Measurements from ENCODE around the gene FAM118A.
"Not testable (repeated sequence)": the region's sequence is repeated elsewhere in the genome, so short reads cannot be mapped to it uniquely, and the experiment has no call there.

FAM118A gene

DNA sequence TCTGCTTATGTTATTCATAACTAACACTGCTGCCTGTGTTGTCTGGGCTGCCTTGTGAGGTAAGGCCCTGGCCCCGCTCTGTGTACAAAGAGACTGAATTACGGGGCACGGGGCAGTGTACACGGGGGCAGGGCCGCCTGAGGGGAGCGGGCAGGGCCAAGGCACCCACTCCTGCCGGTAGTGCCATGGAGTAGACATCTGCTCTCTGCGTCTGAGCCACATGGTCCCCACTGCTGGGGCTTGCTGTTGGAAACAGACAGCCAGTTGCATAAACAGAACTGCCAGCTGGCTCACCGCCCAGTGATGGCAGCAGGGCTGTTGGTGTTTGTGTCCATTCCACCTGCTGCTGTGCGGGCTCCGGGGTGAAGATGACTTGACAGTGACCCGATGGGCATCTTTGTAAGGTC is 19.8 kb downstream of the FAM118A start:
- FAIRE-seq (peak; percentile 40), DNase-seq (ENCODE audit: low spot score) (no peak)

DNA sequence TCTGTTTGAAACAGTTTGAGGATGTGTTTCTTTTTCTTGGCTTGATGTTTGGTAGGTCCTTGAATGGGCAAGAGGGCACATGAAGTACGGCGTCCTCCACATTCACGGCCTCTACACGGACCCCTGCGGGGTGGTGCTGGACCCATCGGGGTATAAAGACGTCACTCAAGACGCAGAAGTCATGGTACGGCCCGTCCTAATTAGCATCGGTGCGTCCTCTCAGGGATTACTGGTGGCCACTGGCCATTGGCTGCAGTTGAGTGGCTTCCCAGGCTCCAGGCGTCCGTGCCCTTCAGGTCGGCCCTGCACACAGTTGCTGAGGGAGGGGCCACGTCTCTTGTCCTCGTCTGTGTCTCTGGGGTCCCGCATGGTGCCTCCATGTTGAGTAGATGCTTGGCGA is 20.8 kb downstream of the FAM118A start:
- FAIRE-seq (no peak), DNase-seq (ENCODE audit: low spot score) (no peak)

DNA sequence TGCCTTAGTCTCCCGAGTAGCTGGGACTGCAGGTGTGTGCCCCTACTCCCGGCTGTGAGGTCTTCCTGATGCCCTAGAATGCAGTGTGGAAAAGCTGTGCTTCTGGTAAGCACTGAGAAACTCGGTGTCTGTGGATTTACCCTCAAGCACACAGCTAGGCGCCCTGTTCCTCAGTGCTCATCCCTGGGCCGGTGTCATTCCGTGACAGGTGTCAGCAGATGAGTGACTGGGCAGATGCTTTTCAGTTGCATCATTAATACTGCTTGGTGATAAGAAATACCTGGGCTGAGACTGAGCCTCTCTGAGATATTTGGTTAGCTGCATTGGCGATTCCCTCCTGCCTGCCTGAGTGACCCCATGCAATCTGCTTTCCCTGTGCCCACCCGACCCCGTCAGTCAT is 21.8 kb downstream of the FAM118A start:
- no peak for DNase-seq (ENCODE audit: low spot score)
- no peak for FAIRE-seq

DNA sequence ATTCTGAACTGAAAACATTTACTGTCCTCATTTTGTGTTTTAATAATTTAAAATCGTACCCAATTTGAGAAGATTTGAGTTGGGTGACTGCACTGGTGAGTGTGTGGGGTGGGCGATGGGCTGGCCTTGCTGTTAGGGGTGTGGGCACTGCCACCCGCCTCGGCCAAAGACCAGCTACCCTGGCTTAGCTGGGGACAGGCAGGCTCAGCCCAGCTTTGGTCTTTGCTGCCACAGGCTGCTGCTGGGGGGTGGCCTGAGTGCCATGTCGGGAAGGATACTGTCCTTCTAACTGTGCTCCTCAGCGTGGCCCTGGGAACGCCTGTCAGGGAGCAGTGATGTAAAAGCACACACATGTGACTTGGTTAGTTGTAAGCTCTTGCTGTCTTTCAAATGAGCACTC is 22.3 kb downstream of the FAM118A start:
- FAIRE-seq (peak; percentile 61), DNase-seq (ENCODE audit: low spot score) (no peak)

DNA sequence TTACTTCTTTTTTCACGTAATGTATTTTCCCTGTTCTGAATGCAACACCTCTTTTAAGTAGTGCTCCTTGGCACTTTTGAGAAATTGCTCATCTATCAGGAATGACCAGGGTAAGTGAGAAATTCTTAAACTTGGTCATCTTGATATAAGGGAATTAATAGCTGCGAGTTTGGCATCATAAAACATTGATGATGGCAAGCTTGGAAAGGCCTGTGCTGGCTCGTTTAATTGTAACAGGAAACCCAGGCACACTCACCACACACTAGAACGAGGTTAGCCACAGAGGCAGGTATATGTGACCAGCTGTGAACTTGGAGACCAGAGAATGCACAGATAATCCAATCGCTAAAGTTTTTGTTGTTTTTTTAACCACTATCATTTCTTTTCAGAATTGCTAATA is 24.3 kb downstream of the FAM118A start:
- DNase-seq (ENCODE audit: low spot score): no peak
- no peak for FAIRE-seq

DNA sequence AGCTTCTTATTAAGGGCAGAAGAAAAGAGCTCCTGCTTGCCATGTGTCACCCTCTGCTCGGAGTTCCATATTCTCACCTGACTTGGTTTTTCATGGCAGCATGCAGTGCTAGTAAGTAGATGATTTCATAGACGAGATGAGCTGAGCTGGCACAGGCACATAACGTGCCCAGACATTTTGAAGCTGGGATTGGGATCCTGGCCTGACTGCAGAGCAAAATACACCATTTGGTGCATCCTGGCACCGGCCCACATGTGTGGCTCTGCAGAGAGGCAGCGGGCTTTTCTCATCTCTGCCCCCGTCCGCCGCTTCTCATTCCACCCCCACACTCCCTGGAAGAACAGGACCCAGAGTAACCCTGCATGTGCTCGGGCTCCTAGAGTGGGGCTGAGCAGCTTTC is 24.8 kb downstream of the FAM118A start:
- no peak for FAIRE-seq
- no peak for DNase-seq (ENCODE audit: low spot score)

DNA sequence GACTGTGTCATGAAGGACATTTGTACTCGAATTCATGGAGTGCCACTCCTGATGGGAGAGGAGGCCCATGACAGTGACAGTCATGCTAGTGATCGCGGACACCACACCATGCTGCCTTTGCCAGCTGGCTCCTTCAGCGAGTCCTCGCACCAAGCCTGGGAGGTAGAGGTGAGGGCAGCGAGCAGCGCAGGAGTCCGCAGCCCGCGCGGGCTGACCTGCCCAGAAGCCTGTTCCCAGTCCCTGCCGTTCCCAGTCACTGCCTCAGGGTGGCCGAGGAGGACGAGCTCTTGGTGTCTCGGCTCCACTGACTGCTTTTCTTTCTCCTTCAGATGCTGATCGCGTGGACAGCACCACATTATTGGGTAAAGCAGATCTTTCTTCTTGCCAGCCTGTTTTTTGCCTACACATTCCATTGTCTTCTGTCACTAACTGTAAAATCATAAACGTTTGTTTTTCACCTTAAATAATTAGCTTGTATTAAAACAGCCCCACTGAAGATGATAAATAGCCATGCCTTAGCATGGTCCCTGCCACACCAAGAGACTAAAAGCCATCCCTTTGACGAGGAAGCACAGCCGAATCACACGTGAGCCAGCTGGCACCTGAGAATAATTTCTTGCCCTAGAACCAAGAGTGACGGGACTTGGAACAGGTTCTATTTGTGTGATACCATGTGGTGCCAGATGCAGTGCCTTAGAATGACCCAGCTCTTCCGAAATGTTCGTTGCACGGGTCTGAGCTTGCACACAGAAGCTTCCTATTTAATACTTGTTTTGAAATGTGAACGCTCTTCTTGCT is 25.5 kb downstream of the FAM118A start:
- FAIRE-seq (no peak), DNase-seq (ENCODE audit: low spot score) (no peak)

DNA sequence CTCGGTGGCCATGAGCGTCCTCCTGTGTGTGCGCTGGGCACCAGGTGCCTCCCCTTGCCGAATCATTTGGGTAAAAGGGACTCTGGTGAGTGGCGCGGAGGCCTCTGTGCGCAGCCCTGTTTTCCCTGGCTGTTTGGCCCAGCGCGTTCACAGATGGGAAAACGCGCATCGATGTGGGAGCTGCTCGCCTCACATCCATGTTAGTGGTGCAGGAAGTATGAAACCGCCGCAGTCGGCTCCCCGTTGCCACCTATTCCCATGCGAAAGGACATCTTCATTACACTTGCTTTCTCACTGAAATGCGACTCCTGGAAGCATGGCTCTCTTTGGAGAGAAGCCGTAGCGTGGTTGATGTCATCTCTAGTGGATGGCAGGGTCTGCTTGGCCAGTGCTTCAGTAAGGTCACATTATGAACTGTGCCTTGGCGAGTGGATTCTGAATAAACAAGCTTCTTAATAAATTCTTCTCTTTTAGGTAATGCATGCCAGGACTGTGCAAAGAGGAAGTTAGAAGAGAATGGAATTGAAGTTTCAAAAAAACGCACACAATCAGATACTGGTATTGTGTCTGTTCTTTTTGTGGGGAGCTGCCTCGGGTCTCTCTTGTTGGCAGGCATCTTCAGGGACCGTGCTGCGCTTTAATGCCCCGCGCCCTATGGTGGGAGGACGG is 26.3 kb downstream of the FAM118A start:
- DNase-seq (ENCODE audit: low spot score) (no peak), FAIRE-seq (no peak)

DNA sequence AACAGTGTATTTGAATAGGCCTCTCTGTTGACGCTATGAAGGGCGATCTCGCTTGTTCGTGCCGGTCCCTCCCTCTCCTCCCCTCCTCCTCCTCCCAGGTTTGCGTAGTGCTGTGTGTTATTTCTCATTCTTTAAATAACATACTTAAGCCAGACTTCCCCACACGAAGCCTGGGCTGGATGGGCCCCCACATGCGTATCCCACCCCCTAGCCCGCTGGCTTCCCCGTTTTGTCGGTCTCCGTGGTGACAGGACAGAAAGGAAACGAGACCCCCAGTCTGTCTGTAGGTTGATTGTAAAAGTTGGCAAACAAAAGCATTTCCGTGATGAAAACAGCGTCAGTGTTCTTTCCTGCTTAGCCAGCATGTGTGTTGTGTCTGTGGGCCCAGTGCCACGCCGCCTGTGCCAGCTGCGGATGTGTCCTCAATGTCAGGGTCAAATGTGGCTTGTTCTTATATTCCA is 27.3 kb downstream of the FAM118A start:
- DNase-seq (ENCODE audit: low spot score) (no peak), FAIRE-seq (no peak)

DNA sequence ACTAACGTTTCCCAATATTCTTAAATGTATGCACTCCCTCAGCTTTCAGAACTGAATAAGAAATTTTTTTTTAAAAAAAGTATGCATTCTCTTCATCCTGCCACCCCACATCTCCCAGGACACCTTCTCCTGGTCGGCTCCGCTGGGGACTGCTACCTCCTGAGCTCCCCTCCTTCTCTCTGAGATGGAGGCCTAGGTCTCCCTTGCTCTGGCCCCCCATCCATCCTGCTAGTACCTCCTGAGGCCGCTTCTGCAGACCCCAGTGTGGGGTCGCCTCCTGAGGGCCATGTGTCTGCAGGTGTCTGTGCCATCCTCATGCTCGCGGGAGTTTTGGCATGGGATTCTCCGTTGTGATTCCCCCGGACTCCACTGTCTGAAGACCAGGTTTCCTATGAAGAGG is 27.8 kb downstream of the FAM118A start:
- no peak for FAIRE-seq
- no peak for DNase-seq (ENCODE audit: low spot score)

DNA sequence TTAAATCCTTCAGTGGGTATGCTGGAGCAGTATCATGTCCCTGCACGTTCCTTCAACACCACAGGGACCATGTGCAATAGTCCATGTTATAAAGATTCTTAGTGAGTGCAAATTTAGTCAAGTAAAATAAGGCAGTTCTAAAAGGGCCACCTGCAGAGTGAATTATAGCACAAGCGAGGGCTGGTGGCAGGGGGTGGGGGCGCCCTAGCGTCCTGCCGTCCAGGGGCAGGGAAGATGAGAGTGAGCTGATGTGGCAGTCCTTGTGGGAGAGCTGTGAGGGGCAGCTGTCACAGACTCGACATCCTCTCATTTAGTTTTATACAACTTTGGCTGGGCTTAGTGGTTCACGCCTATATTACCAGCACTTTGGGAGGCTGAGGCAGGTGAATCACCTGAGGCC is 29.1 kb downstream of the FAM118A start:
- DNase-seq (ENCODE audit: low spot score): no peak
- no peak for FAIRE-seq

DNA sequence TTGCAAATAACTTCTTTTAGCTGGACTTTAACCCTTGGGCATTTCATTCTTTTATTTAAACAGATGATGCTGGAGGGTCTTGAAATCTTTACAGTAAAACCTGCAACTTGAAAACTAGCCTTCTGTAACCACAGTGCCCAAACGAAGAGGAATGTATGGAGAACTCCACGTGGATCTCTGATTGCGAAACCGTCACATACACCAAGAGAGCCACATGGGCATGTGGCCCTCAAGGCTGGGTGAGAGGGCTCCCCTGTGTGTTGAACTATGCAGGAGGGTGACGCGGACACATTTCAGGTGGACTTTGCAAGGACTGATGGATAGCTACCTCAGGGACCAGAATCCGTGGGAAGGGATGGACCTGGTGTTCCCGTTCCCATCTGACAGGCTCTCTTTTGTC is 30.6 kb downstream of the FAM118A start:
- no peak for DNase-seq (ENCODE audit: low spot score)

DNA sequence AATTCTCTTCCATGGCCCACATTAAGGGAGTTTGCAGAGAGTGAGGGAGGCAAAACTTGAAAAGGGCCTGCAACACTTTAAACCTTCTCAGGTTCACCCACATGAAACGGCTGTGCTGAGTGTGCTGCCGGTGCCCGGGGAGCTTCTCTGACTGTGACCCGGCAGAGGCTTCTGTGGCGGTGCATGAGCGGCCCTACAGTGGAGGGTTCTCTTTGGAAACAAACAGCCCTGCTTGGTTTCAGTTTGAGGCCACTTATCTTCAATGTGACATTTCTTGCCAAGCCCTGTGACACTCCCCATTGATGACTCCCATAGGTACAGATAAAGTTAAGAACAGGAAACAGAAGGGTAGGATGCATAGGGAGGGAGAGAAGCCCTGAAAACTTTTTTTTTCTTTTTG is 31.8 kb downstream of the FAM118A start:
- FAIRE-seq: no peak
- no peak for DNase-seq (ENCODE audit: low spot score)

More for the DNA sequence above, 30.6 kb downstream of the FAM118A start:
- FAIRE-seq: no peak

DNA sequence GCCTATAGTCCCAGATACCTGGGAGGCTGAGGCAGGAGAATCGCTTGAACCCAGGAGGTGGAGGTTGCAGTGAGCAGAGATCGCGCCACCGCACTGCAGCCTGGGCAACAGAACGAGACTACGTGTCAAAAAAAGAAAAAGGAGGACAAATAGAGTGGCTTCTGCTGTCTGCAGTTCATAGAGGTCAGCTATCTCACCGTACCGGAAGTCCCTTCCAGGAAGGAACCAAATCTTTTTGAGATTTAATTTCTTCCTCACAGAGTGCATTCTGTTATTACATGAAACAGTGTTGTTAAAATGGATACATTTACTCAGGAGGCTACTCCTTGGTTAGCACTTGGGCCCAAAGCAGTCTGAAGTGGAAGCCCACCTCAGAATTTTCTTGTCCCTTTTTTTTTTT is 33.4 kb downstream of the FAM118A start:
- no peak for FAIRE-seq

DNA sequence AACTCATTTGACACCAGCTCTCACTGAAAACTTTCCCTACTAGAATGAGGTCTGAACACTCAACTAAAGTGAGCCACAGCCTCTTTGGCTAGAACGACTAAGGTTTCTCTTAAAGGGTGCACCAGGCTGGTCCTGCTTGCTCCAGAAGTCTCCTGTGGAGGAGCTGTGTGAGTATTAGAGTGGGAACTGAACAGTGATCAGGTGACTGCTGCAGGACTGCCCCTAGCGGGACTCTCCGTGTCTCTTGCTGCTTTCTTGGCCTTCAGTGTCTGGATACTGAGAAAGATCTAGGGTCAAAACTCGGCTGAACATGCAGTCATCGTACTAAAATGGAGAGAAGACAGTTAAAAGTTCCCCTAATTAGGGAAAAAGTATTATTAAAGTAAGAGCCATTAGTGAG is 34.6 kb downstream of the FAM118A start:
- FAIRE-seq (no peak), DNase-seq (ENCODE audit: low spot score) (no peak)

More for the DNA sequence above, 33.4 kb downstream of the FAM118A start:
- DNase-seq (ENCODE audit: low spot score): no peak

DNA sequence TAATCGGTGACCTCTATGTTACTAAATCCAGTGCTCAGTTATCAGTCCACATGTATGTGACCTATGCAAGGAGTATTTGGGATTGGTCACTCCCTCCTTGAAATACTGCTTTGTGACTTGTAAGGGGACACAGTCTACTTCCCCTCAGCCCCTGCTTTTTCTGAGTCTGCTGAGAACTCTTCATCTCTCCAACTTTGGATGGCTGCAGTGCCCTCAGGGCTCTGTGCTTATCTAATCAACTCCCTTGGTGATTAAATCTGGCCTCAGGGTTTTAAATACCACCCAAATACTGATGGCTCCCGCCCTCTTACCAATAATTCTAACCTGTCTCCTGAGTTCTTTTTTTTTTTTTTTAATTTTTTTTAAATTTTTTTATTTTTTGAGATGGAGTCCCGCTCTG is 40.2 kb downstream of the FAM118A start:
- FAIRE-seq: no peak
- no peak for DNase-seq (ENCODE audit: low spot score)

DNA sequence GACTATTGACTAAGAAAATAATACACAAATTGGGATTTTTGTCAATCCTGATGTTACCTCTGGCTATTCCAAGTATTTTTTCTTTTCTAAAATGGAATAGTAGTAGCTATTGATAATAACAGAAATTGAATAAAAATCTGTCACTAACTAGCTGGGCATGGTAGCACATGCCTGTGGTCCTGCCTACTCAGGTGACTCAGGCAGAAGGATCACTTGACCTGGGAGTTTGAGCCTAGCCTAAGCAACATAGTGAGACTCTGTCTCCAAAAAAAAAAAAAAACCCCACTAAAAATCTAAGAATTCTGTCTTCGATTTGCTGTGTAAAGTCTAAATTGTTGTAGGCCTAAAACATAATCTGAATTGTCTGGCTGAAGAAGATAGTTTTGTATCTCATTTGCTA is 42.2 kb downstream of the FAM118A start:
- FAIRE-seq (no peak), DNase-seq (ENCODE audit: low spot score) (no peak)

DNA sequence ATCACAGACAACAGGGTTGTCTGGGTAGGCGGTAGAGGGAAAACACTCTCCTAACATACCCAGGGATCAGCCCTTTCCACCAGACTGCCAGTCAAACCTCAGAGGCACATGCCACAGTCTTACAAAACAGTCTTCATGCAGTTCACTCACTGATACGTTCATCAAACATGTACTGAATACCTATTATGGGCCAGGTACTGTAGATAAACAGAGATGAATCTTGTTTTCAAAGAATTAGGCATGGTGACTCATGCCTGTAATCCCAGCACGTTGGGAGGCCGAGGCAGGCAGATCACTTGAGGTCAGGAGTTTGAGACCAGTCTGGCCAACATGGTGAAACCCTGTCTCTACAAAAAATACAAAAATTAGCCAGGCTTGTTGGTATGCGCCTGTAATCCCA is 43.0 kb downstream of the FAM118A start:
- DNase-seq (ENCODE audit: low spot score); FAIRE-seq: not testable (repeated sequence)

DNA sequence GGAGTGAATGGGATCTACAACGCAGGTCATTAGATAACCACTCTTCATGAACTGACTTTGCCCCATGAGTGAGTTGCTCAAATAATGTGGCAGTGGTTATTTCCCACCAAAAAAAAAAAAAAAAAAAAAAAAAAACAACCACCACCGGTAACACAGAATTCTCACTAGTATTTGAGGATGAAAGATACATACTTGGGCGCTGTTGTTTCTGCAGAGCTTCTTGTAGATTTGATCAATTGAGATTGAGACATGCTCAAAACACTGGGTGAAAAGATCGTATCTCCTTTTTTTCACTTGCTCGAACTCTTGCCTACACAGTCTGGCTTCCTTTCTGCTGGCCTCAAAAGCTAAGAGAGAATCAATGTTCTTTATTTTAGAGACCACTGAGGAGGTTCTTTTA is 44.1 kb downstream of the FAM118A start:
- DNase-seq (ENCODE audit: low spot score) (no peak), FAIRE-seq (no peak)

DNA sequence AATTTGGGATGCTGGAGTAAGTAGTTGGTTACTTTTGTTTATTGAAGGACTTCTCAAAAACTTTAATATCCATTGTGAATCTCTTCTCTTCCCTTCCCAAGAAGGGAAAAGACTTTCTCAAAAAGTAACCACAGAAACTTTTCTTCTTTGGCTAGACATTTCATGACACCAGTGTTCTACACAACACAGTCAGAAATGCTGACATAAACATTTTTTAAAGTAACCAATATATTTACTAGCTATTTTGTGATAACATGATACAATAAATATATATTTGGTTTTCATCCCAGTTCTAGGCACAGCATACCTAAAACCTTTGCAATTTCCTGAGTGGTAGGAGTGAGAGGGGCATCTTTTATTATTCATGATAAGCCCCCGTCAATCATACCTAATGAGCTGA is 47.8 kb downstream of the FAM118A start:
- no peak for FAIRE-seq

DNA sequence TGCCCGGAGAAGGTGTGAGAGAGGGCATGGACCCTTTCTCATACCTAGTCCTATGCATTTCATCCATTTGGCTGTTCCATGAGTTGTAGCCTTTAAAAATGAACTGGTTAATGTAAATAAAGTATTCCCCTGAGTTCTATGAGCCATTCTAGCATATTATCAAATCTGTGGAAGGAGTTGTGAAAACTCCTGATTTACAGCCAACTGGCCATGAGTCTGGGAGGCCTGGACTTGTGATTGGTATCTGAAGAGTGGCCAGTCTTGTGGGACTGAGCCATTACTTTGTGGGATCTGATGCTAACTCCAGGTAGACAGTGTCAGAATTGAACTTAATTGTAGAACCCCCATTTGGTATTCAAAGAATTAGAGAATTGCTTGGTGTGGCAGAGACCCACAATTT is 48.4 kb downstream of the FAM118A start:
- DNase-seq (ENCODE audit: low spot score): no peak
- FAIRE-seq: no peak

More for the DNA sequence above, 47.8 kb downstream of the FAM118A start:
- no peak for DNase-seq (ENCODE audit: low spot score)

DNA sequence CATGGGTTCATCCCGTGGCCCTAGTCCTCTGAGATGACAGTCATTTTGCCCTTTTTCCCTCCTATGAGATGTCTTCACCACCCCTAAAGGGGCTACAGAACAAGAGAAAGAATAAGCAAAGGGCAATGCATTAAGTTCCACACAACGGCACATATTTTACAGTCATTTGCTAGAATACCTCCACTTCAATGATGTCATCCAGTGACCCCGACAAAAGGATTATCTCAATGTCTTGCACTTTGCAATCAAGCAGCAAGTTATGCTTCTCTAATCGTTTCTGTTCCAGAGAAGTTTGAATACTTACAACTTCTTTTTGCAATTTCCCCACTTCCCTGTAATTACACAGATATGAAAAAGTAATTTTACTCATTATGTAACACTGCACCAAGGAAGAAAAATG is 49.9 kb downstream of the FAM118A start:
- DNase-seq (ENCODE audit: low spot score) (no peak), FAIRE-seq (no peak)

DNA sequence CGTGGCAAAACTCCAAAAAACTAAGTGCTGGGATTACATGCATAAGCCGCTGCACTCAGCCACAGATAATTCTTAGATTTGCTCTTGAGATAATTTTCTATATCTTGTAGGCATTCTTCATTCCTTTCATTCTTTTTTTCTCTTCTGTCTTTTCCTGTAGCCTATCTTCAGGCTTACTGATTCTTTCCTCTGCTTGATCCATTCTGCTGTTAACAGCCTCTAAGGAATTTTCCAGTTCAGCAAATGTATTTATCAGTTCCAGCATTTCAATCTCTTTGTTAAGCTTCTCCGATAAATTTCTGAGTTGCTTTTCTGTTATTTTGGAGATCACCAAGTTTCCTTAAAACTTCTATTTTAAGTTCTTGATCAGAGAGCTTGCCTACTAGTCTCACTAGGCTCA is 57.0 kb downstream of the FAM118A start:
- FAIRE-seq (no peak), DNase-seq (ENCODE audit: low spot score) (no peak)

All from urothelium cell line (cell line).